Measurements from ENCODE around the gene MATK.

DNA sequence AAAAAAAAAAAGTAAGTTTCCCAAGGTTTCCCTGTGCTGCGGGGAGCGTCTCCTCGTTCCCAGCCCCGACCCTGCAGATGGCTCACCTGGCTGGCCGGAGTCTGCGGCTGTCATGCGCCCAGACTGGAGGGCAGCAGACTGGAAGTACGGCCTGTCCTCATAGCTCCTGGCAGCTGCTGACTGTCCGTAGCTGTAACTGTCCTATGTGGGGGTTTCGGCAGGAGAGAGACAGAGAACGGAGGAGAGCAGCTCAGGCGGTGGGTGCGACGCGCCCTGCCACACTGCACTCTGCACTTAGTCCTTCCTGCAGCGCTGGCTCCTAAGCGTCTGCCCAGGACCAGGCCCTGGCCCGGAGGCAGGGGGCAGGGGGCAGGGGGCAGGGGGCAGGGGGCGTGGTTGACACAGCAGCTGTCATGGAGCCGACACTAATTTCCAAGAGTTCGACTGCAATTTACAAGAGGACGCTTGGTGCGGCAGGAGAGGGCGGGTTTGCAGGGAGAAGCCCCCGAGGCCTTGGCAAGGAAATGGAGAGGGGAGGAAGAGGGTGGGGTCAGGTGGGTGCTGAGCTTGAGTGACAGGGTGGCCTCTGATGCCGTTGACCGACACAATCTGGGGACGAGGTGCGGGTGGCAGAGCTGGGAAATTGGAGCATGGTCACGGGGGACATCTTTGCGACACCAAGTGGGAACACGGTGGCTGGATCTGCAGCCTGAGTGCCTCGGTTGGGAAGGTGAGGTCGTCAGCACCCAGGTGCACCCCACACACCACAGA, 47.6 kb upstream of the MATK start:
- TF ChIP-seq ETV6 (CRISPR knock-in tag; IDR thresholded peaks at IDR 0.05) (no peak), ZNF416 (CRISPR knock-in tag; IDR thresholded peaks at IDR 0.05) (no peak), NFYB (CRISPR knock-in tag; conservative IDR thresholded peaks at IDR 0.05; ENCODE audit: low read depth) (no peak), FOXJ3 (CRISPR knock-in tag; IDR thresholded peaks at IDR 0.05; ENCODE audit: borderline replicate concordance) (no peak), ZNF317 (CRISPR knock-in tag; IDR thresholded peaks at IDR 0.05; ENCODE audit: borderline replicate concordance, low read depth) (no peak), GRHL2 (CRISPR knock-in tag; IDR thresholded peaks at IDR 0.05; ENCODE audit: insufficient replicate concordance, severe bottlenecking) (no peak)
- TF ChIP-seq, protein P1, sequence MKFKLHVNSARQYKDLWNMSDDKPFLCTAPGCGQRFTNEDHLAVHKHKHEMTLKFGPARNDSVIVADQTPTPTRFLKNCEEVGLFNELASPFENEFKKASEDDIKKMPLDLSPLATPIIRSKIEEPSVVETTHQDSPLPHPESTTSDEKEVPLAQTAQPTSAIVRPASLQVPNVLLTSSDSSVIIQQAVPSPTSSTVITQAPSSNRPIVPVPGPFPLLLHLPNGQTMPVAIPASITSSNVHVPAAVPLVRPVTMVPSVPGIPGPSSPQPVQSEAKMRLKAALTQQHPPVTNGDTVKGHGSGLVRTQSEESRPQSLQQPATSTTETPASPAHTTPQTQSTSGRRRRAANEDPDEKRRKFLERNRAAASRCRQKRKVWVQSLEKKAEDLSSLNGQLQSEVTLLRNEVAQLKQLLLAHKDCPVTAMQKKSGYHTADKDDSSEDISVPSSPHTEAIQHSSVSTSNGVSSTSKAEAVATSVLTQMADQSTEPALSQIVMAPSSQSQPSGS (CRISPR knock-in tag; IDR thresholded peaks at IDR 0.05; ENCODE audit: borderline replicate concordance, low read depth), result no peak
- TF ChIP-seq, protein P2, sequence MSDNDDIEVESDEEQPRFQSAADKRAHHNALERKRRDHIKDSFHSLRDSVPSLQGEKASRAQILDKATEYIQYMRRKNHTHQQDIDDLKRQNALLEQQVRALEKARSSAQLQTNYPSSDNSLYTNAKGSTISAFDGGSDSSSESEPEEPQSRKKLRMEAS (CRISPR knock-in tag; IDR thresholded peaks at IDR 0.05), result no peak
- TF ChIP-seq, protein P3, sequence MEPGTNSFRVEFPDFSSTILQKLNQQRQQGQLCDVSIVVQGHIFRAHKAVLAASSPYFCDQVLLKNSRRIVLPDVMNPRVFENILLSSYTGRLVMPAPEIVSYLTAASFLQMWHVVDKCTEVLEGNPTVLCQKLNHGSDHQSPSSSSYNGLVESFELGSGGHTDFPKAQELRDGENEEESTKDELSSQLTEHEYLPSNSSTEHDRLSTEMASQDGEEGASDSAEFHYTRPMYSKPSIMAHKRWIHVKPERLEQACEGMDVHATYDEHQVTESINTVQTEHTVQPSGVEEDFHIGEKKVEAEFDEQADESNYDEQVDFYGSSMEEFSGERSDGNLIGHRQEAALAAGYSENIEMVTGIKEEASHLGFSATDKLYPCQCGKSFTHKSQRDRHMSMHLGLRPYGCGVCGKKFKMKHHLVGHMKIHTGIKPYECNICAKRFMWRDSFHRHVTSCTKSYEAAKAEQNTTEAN (CRISPR knock-in tag; IDR thresholded peaks at IDR 0.05), result no peak
- TF ChIP-seq, protein P4, sequence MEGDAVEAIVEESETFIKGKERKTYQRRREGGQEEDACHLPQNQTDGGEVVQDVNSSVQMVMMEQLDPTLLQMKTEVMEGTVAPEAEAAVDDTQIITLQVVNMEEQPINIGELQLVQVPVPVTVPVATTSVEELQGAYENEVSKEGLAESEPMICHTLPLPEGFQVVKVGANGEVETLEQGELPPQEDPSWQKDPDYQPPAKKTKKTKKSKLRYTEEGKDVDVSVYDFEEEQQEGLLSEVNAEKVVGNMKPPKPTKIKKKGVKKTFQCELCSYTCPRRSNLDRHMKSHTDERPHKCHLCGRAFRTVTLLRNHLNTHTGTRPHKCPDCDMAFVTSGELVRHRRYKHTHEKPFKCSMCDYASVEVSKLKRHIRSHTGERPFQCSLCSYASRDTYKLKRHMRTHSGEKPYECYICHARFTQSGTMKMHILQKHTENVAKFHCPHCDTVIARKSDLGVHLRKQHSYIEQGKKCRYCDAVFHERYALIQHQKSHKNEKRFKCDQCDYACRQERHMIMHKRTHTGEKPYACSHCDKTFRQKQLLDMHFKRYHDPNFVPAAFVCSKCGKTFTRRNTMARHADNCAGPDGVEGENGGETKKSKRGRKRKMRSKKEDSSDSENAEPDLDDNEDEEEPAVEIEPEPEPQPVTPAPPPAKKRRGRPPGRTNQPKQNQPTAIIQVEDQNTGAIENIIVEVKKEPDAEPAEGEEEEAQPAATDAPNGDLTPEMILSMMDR (IDR thresholded peaks at IDR 0.05), result no peak
